Stomach (tissue), 9 donors: ENCODE data around the gene TFF1. TPM values are rescaled to one million over a fixed set of nuclear protein-coding genes. Genes with fewer than 3 reads are reported as not detected.

ENCODE experiments used
- DNase-seq, 2 donors: peaks; one replicate each; pipeline versions ENCODE4 v3.0.0 to v3.0.0-alpha.2; 2013 to 2019
- H3K27ac ChIP-seq, 5 donors: fragments of 200-600 bp in 4 of 5; sonication (generic) in 4 of 5; one replicate each; pipeline ENCODE4 v1.5.1; 2013 to 2019; ENCODE audit warnings: mild to moderate bottlenecking in 1 of 5, moderate library complexity in 1 of 5
- H3K27me3 ChIP-seq, 3 donors: fragments of 200-600 bp; sonication (generic); one replicate each; pipeline ENCODE4 v1.5.1; 2017 to 2019; ENCODE audit warnings: mixed run types in 1 of 3
- H3K36me3 ChIP-seq, 4 donors: fragments of 200-600 bp; sonication (generic); 1 replicate in 3 of 4; 2 replicates in 1 of 4; pipeline ENCODE4 v1.5.1; 2016 to 2019
- H3K4me1 ChIP-seq, 4 donors: fragments of 200-600 bp; sonication (generic); one replicate each; pipeline ENCODE4 v1.5.1; 2016 to 2019
- H3K4me3 ChIP-seq, 4 donors: fragments of 200-600 bp; sonication (generic) in 3 of 4; one replicate each; pipeline ENCODE4 v1.5.1; 2016 to 2019; ENCODE audit warnings: mild to moderate bottlenecking in 1 of 4
- H3K9me3 ChIP-seq, 4 donors: fragments of 200-600 bp; sonication (generic); one replicate each; pipeline ENCODE4 v1.5.1; 2016 to 2019
- EP300 ChIP-seq: sonication (generic); formaldehyde crosslinking; IDR thresholded peaks from one replicate; pipeline ENCODE4 v1.6.1; 2017; ENCODE audit warnings: antibody characterized with exemption
- POLR2A ChIP-seq, 4 donors: fragments of 450-650 bp; IDR thresholded peaks; one replicate each; pipeline ENCODE4 v1.6.1; 2016; ENCODE audit warnings: antibody characterized with exemption in 4 of 4, control low read depth in 2 of 4, mild to moderate bottlenecking in 1 of 4, moderate library complexity in 1 of 4
- POLR2AphosphoS5 ChIP-seq, 3 donors: sonication (generic); formaldehyde crosslinking; IDR thresholded peaks; one replicate each; pipeline ENCODE4 v1.6.1; 2016; ENCODE audit warnings: antibody characterized with exemption in 3 of 3
- WGBS, 5 donors: extraction: QIAGEN DNeasy Blood & Tissue Kit in 3 of 5; methylation state at CpG; one replicate each; pipeline versions ENCODE4 v1.1.5 to v1.1.7; 2013 to 2018; 5-methylcytosine and 5-hydroxymethylcytosine counted together
- intact Hi-C: fragments of 100-400 bp; cut with DNase I; formaldehyde crosslinking; loops from one replicate; pipeline ENCODE4 v1.15.1; 2023; ENCODE audit warnings: low total_unique reads
- polyA plus RNA-seq, 3 donors: library from polyadenylated mRNA; stranded (reverse); fragments of 200-250 nt; gene quantifications; one replicate each; pipeline ENCODE4 v1.2.3, GENCODE V29; 2013
- total RNA-seq, 5 donors: library from RNA; depleted of rRNA; stranded (reverse); fragments of >200 nt; gene quantifications; one replicate each; pipeline versions ENCODE4 v1.1.0 to v1.2.3, GENCODE V29; 2014 to 2016
- TF ChIP-seq, protein P1 (sequence below), 7 experiments: fragments of 450-650 bp in 4 of 7; fragments of 200-600 bp in 3 of 7; sonication (generic) in 3 of 7; IDR thresholded peaks; one replicate each; pipeline ENCODE4 v1.5.1; 2016 to 2019; ENCODE audit warnings: antibody characterized with exemption in 7 of 7, control low read depth in 2 of 7, mild to moderate bottlenecking in 1 of 7
- donor health status: healthy with polysubstance abuse.
- donor health status: Bipolar disorder and iron deficiency.
- donor health status: healthy.

The TFF1 gene
- total and polyA plus RNA-seq, 8 donors = 62.4 to 10,944 (median 721) TPM; not detected in 1

- intact Hi-C loops = loop anchor here (10.0 kb wide), 1 partner anchor 46 kb away; the partner anchor contains the start of gene TFF2
- no peaks in the 10 kb centered on the region for H3K36me3 ChIP-seq
- DNase-seq = no peak
- peaks cover 0 to 7% (median 0%) of the 10 kb centered on the region in 3 donors for H3K27me3 ChIP-seq
- 75 to 83% (median 80%) methylated on average over 4 of the region's 4 CpGs for WGBS, 5 donors
- no peak overlapping the region for H3K4me3 ChIP-seq
- no peak for TF ChIP-seq EP300
- TF ChIP-seq, protein P1, sequence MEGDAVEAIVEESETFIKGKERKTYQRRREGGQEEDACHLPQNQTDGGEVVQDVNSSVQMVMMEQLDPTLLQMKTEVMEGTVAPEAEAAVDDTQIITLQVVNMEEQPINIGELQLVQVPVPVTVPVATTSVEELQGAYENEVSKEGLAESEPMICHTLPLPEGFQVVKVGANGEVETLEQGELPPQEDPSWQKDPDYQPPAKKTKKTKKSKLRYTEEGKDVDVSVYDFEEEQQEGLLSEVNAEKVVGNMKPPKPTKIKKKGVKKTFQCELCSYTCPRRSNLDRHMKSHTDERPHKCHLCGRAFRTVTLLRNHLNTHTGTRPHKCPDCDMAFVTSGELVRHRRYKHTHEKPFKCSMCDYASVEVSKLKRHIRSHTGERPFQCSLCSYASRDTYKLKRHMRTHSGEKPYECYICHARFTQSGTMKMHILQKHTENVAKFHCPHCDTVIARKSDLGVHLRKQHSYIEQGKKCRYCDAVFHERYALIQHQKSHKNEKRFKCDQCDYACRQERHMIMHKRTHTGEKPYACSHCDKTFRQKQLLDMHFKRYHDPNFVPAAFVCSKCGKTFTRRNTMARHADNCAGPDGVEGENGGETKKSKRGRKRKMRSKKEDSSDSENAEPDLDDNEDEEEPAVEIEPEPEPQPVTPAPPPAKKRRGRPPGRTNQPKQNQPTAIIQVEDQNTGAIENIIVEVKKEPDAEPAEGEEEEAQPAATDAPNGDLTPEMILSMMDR (IDR thresholded peaks at IDR 0.05) = no peak
- no peak for TF ChIP-seq POLR2A (IDR thresholded peaks at IDR 0.05)
- TF ChIP-seq POLR2AphosphoS5 (IDR thresholded peaks at IDR 0.05) = no peak
- H3K27ac ChIP-seq = no peak overlapping the region
- peaks cover 0 to 9% (median 2%) of the 10 kb centered on the region in 4 donors for H3K9me3 ChIP-seq
- peaks cover 0 to 4% (median 1%) of the 10 kb centered on the region in 4 donors for H3K4me1 ChIP-seq
Measured at GRCh38 chr21:42400525-42400924, 34.2 kb upstream of the TFF1 start.

DNA sequence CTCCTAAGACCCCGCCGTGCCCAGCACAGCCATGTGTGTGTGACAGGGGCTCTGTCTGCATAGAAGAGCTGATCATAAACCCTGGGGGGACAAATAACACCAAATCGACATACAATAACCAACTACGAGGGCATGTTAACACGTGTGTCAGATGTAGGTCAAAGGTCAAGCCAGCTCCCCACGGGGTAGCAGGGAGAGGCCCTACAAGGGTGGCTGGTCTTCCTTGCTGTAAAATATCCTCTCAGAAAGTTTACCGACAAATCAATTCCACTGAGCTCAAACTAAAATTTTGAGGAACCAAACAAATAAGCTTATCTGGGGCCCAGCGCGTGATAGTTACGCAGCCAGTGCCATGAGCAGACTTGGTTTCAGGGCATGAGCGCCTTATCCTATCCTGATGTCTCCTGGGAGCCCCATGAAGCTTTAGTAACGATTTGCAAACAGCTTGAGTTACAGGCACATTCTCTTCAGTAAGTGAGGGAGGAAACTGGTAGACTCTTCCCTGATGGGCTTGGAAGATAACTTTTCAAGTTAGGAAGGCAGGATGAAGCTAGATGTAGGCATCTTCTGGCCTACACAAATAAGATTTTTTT is 32.2 kb upstream of the TFF1 start:
- Histone ChIP-seq H3K4me3 (no peak overlapping the region), H3K9me3 (peaks cover 0 to 9% (median 2%) of the 10 kb centered on the region in 4 donors), H3K27ac (no peak overlapping the region), H3K4me1 (peaks cover 0 to 4% (median 1%) of the 10 kb centered on the region in 4 donors), H3K36me3 (no peaks in the 10 kb centered on the region), H3K27me3 (peaks cover 0 to 2% (median 0%) of the 10 kb centered on the region in 3 donors)
- TF ChIP-seq POLR2A (IDR thresholded peaks at IDR 0.05) = no peak
- TF ChIP-seq EP300 = no peak
- no peak for TF ChIP-seq POLR2AphosphoS5 (IDR thresholded peaks at IDR 0.05)
- TF ChIP-seq, protein P1 (IDR thresholded peaks at IDR 0.05) = no peak
- WGBS, 5 donors = 48 to 59% (median 57%) methylated on average over 12 of the region's 12 CpGs
- intact Hi-C loops = no loop called here
- no peak for DNase-seq

- no peak for DNase-seq
- H3K27ac ChIP-seq = no peak overlapping the region
- peaks cover 0 to 4% (median 1%) of the 10 kb centered on the region in 4 donors for H3K4me1 ChIP-seq
- intact Hi-C loops = no loop called here
- TF ChIP-seq, protein P1 (IDR thresholded peaks at IDR 0.05) = no peak
- TF ChIP-seq EP300 (no peak), POLR2AphosphoS5 (IDR thresholded peaks at IDR 0.05) (no peak), POLR2A (IDR thresholded peaks at IDR 0.05) (no peak)
- H3K27me3 ChIP-seq = no peaks in the 10 kb centered on the region
- no peaks in the 10 kb centered on the region for H3K36me3 ChIP-seq
- peaks cover 0 to 9% (median 2%) of the 10 kb centered on the region in 4 donors for H3K9me3 ChIP-seq
- H3K4me3 ChIP-seq = no peak overlapping the region
- WGBS, 5 donors = 89 to 96% (median 93%) methylated on average over 14 of the region's 14 CpGs
Measured at GRCh38 chr21:42397746-42398394, 31.5 kb upstream of the TFF1 start.

DNA sequence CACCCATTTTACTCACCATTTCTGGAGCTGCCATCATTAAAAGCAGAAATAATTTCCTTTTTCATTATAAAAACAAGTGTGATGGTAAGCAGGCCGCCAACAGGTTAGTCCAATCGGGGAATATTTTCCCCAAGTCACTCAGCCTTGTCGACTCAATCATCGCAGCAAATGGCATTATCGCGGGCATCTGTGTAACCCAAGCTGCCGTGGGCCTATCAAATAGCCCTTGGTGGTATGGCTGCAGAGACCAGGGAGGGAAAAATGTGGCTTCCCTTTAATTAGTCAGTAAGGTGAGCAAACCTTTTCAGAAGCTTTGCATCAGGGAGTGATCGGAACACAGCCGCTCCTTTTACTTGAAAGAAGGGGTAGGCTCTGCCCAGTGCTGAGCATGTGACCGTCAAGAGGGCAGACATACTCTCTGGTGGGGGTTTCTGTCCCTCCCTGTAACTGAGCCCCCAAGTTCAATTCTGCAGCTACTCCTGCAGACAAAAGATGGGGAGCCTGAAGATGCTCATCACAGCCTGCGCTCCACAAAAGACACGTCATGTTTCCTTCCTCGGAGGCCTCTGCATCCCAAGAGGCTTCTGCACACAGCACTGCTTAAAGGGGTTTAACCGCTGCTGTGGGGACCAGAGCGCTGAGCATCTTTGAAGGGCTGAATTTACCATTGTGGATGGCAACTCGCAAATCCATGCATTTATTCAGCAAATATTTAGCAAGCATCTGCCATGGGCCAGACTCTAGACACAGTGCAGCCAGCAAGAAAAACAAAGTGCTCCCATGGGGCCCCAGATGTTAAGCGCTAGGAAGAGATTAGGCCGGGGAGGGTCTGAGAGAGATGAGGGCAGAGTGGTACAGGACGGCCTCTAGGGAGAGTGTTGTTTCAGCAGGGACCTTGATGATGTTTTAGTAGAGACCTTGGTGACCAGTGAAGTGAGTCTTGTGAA is 30.7 kb upstream of the TFF1 start:
- WGBS, 5 donors = 87 to 92% (median 91%) methylated on average over 19 of the region's 19 CpGs
- Histone ChIP-seq H3K27ac (no peak overlapping the region), H3K4me1 (peaks cover 0 to 3% (median 0%) of the 10 kb centered on the region in 4 donors), H3K36me3 (no peaks in the 10 kb centered on the region), H3K9me3 (peaks cover 0 to 7% (median 2%) of the 10 kb centered on the region in 4 donors), H3K27me3 (no peaks in the 10 kb centered on the region), H3K4me3 (no peak overlapping the region)
- intact Hi-C loops = no loop called here
- DNase-seq = no peak
- TF ChIP-seq EP300 = no peak
- TF ChIP-seq POLR2AphosphoS5 (IDR thresholded peaks at IDR 0.05) = no peak
- TF ChIP-seq, protein P1 (IDR thresholded peaks at IDR 0.05) = no peak
- no peak for TF ChIP-seq POLR2A (IDR thresholded peaks at IDR 0.05)
